Subcutaneous adipose tissue (tissue), 4 donors: ENCODE results near the gene SLC26A2. TPM values are rescaled to one million over a fixed set of nuclear protein-coding genes. Genes with fewer than 3 reads are reported as not detected.

Experiments
- total RNA-seq, 4 donors: library from RNA; depleted of rRNA; stranded (reverse); fragments of >200 nt; gene quantifications; one replicate each; pipeline ENCODE4 v1.1.0, GENCODE V29; 2016
- TF ChIP-seq, protein P1 (sequence below): fragments of 450-650 bp; IDR thresholded peaks from one replicate; pipeline ENCODE4 v1.5.1; 2016; ENCODE audit warnings: low read depth, mild to moderate bottlenecking, control low read depth, antibody characterized with exemption, moderate library complexity

SLC26A2 gene
- total RNA-seq, 4 donors from 2014 or later: 11.4 to 16.6 (median 12.7) TPM

DNA sequence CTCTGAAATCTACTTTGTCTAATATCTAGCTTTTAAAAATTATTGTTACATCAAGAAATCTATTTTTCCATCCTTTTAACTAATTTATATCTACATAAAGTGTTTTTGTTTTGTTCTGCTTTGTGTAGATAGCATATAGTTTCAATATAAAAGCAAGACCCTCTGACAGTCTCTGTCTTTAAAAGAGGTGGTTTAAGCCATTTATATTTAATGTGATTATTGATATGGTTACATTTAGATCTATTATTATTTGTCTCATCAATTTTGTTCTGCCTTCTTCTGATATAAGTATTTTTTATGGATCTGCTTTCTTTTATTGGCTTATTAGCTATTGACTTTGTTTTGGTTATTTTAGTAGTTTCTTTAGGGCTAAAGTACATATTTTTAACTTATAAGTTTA is 56.0 kb downstream of the SLC26A2 start:
- TF ChIP-seq, protein P1, sequence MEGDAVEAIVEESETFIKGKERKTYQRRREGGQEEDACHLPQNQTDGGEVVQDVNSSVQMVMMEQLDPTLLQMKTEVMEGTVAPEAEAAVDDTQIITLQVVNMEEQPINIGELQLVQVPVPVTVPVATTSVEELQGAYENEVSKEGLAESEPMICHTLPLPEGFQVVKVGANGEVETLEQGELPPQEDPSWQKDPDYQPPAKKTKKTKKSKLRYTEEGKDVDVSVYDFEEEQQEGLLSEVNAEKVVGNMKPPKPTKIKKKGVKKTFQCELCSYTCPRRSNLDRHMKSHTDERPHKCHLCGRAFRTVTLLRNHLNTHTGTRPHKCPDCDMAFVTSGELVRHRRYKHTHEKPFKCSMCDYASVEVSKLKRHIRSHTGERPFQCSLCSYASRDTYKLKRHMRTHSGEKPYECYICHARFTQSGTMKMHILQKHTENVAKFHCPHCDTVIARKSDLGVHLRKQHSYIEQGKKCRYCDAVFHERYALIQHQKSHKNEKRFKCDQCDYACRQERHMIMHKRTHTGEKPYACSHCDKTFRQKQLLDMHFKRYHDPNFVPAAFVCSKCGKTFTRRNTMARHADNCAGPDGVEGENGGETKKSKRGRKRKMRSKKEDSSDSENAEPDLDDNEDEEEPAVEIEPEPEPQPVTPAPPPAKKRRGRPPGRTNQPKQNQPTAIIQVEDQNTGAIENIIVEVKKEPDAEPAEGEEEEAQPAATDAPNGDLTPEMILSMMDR: no peak

DNA sequence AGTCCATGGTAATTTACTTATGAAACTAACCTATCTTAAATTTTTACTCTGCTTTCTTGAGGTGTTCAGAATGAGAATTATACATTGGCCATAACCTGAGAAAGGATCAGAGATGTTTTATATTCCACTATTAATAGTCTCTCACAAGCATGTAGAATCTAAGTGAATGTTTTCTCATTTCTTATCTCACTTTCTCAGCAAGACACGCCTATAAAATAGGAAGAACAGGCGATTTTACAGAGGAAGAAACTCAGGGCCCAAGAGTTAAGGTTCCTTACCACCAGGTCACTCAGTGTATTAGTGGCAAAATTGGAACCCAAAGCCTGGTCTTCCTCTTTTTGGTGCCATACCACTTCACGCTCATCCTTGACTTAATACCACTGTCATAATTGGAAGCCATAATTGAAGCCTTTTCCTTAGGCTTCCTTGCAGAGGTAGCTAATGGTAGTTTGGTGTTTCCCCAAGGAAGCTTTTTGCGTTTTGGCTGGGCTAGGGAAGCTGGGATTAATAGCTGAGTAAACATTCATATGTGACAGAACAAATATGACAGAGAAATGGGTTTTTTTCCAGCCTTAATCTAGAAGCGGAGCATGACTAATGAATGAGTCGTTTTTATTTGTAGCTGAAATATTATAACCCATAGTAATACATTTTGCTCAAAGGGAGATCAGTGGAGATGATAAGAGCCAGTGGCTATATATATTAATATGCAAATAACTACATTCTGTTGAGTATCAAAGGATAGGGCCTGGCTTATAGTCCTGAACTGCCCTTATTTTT is 56.9 kb downstream of the SLC26A2 start:
- TF ChIP-seq, protein P1: no peak

DNA sequence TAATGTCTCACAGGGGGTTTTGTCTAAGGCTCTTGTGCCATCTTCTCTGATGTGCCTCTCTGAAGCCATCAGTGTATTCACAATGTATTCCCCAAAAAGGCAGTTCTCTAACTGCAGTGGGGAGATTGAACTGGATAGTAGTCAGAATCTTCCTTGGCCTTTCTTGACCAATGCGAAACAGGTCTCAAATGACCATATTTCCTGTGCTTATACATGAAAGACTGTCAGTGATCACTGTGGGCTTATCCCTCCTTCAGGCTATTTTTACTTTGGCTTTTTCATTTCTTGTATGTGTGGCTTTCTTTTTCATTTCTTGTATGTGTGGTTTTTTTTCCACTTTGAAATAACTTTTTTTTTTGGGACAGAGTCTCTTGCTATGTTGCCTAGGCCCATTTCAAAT is 59.7 kb downstream of the SLC26A2 start:
- TF ChIP-seq, protein P1: no peak

DNA sequence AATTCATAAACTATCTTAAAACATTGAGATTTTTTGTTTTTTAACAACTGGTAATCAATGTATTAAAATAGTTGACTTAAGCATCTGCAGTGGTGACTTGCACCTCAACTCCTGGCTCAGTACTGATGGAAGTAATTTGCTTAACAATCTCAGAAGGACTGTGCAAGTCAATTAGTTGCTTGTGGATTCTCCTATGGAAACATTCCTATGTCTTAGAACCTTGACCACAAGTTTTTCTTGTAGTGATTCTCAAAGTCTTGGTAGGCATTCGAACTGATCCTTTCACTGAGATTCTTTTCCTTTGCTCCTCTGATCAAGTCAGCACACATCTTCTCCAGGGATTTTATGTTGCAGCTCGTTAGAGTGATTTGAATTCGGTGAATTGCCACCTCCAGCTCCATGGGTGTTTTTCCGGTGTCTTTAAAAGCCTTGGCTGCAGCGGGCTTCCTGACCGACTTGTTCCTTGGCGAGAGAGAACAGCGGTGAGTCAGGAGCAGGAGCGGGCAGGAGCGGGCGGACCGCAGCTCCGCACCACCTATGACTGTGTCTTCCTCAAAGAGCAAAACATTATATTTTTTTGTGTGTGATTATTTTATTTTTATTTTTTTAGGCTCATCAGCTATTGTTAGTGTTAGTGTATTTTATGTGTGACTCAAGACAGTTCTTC is 61.1 kb downstream of the SLC26A2 start:
- TF ChIP-seq, protein P1: no peak

DNA sequence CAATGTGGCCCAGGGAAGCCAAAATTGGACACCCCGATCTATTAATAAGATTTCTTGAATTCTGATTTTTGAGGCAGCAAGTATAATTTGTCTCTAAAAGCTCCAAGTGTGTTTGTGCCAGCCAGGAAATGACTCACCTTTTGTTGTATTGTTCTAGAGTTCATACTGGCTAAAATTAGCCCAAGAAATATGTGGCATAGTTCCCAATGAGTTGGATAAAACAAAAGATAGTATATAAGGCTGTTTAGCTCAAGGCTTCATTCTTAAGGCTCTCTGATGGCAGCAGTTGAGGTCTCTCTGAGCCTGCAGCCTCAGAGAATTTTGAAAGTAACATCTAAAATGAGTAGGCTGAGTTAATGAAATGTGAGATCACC is 61.6 kb downstream of the SLC26A2 start:
- TF ChIP-seq, protein P1: no peak

DNA sequence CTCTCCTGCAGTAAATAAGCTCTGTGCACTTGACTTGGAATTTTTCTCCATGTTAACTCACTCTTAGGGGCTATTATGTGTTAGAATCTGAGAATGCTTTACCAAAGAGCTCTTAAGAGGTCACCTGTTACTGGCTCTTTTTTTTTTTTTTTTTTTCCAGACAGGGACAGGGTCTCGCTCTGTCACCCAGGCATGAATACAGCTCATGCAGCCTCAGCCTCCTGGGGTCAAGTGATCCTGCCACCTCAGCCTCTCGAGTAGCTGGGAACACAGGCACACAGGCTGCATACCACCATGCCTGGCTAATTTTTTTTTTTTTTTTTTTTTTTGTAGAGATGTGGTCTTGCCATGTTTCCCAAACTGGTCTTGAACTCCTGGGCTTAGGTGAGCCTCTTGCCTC is 62.1 kb downstream of the SLC26A2 start:
- TF ChIP-seq, protein P1: no peak

DNA sequence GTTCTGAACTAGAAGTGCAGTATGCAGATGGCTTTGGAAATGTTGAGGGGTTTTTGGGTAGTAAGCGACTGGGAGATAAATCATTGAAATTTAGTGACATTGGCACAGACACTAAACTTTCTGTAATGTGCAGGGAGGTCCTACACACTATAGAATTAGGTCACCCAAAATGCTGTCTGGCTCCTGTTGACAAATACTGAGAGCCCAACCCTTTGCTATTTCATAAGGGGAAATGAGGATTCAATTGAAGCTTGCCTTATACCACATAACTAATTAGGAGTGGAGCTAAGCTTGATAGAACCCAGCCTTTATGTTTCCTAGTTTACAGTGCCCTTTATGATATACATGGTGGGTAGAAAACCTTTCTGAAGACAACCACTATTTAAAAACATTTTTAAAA is 62.6 kb downstream of the SLC26A2 start:
- TF ChIP-seq, protein P1: no peak
